Astrocyte (in vitro differentiated cells and primary cell): ENCODE data around the gene PGAM4.
"Not testable (repeated sequence)": the region's sequence is repeated elsewhere in the genome, so short reads cannot be mapped to it uniquely, and the experiment has no call there.

Experiments used
- EZH2 ChIP-seq: IDR thresholded peaks from 2 replicates; pipeline ENCODE4 v1.6.1; 2012; ENCODE audit warnings: mild to moderate bottlenecking, low read length, inconsistent platforms; ENCODE audit not compliant: insufficient read depth
- TF ChIP-seq, protein P1 (sequence below): IDR thresholded peaks from 2 replicates; pipeline ENCODE4 v1.5.1; 2011; ENCODE audit warnings: low read depth, mild to moderate bottlenecking, inconsistent platforms, low read length, moderate library complexity; ENCODE audit not compliant: insufficient read depth

DNA sequence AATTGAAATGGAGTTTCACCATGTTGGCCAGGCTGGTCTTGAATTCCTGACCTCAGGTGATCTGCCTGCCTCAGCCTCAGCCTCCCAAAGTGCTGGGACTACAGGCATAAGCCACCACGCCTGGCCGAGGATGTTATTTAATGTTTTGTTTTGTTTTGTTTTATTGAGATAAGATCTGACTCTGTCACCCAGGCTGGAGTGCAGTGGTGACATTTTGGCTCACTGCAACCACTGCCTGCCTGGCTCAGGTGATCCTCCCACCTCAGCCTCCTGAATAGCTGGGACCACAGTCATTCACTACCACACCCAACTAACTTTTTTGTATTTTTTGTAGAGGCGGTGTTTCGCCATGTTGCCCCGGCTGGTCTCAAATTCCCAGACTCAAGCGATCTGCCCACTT lies 24.4 kb downstream of the PGAM4 start:
- TF ChIP-seq, protein P1, sequence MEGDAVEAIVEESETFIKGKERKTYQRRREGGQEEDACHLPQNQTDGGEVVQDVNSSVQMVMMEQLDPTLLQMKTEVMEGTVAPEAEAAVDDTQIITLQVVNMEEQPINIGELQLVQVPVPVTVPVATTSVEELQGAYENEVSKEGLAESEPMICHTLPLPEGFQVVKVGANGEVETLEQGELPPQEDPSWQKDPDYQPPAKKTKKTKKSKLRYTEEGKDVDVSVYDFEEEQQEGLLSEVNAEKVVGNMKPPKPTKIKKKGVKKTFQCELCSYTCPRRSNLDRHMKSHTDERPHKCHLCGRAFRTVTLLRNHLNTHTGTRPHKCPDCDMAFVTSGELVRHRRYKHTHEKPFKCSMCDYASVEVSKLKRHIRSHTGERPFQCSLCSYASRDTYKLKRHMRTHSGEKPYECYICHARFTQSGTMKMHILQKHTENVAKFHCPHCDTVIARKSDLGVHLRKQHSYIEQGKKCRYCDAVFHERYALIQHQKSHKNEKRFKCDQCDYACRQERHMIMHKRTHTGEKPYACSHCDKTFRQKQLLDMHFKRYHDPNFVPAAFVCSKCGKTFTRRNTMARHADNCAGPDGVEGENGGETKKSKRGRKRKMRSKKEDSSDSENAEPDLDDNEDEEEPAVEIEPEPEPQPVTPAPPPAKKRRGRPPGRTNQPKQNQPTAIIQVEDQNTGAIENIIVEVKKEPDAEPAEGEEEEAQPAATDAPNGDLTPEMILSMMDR, result not testable (repeated sequence)
- TF ChIP-seq EZH2, result not testable (repeated sequence)
